Activated CD4-positive, CD25-positive, alpha-beta regulatory T cell treated with anti-CD3 and anti-CD28 coated beads, Interleukin-2, amount 50 U/mL, for 16 hours (primary cell): ENCODE measurements around the gene LRCH1.
A peak's percentile ranks its signal among the peaks of the same experiment; 100 is the strongest.

ENCODE experiments used
- DNase-seq: peaks from one replicate; pipeline ENCODE4 v3.0.0-alpha.2; 2020; ENCODE audit warnings: low read depth, low spot score

The LRCH1 gene

GRCh38 chr13:46531953-46532352, 21.0 kb upstream of the LRCH1 start:
- DNase-seq: no peak

DNA sequence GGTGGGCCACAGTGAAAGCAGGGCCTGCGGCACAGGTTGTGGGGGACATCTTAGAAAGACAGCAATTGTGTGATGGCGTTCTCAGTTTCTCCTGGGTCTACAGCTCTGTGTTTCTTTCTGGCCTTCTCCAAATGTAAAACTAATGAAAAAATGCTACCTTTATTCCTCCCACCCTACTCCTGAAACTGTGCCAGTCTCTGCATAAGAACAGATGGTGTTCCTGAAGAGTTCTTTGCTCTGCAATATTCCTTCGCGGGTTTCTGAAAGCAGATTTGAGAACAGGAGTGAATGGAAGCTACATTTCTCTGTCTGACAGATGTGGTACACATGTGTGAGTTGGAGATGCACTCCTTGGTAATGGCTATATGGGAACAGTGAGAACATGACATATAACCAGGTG, 18.0 kb upstream of the LRCH1 start:
- no peak for DNase-seq

DNA sequence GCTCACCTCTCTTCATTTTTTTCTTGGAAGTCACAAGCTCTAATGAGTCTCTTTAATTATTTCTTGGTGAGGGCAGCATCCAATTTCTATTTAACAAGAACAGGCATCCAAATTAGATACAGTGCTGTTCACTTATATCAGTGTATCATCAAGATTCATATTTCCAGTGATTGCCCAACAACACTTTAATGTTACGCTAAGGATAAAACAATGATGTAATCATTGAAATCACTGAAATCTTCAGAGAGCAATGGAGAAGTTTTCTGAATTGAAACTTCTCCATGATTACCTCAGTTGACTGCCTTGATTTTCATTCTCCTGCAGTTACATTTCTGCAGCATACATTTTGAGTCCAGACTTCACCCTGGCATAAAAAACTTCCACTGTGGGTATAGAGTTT, 17.1 kb upstream of the LRCH1 start:
- no peak for DNase-seq

DNA sequence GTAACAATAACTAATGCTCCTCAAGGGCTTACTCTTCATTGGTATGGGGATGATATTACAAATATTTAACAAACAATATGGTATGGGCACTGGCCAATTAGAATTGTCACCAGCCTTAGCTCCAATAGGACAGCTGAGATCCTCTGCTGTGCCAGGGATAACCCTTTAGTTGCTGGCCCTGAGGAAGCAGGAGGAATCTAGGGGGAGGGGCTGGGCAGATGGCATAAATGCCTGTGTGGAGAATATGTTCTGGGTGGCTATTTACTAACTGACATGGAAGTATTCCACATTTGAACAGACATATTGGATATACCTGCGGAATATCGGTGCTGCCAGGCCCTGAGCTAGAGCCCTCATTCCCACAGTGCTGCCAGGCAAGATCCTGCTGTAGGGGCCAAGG, 16.6 kb upstream of the LRCH1 start:
- DNase-seq: no peak

DNA sequence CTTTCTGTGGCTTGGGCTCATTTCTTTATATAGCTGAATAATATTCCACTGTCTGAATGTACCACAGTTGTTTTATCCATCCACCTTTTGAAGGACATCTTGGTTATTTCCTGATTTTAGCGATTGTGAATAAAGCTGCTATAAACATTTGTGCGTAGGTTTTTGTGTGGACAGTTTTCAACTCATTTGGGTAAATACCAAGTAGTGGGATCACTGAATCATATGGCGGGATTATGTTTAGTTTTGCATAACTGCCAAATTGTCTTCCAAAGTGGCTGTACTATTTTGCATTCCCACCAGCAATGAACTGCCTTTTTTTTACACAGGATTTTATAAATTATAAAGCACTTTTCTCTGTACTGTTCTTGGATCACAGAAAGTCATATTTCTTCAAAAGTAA, 13.7 kb upstream of the LRCH1 start:
- no peak for DNase-seq

GRCh38 chr13:46541210-46541609, 11.8 kb upstream of the LRCH1 start:
- no peak for DNase-seq

DNA sequence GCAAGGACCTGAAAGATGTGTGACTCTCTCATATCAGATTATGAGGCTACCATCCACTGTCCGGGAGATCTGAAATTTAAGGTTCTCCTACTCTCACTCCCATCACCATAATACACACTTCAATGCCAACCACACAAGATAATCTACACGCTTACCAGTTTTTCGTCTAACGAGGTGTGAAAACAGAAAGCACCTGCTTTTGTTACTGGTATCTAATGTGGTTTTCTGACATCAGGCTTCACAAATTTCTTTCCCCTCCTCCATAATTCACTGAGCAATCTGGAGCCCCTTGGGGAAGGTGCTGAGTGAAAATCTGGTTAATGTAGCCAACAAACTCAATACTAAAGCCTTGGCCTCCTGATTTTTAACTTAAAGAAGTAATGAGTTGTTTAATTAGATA, 10.1 kb upstream of the LRCH1 start:
- DNase-seq: no peak

GRCh38 chr13:46543287-46543686, 9.7 kb upstream of the LRCH1 start:
- no peak for DNase-seq

- DNase-seq: no peak
These were observed 8.8 kb upstream of the LRCH1 start for GRCh38 chr13:46544208-46544607.

GRCh38 chr13:46544811-46545210, 8.2 kb upstream of the LRCH1 start:
- DNase-seq: no peak

DNA sequence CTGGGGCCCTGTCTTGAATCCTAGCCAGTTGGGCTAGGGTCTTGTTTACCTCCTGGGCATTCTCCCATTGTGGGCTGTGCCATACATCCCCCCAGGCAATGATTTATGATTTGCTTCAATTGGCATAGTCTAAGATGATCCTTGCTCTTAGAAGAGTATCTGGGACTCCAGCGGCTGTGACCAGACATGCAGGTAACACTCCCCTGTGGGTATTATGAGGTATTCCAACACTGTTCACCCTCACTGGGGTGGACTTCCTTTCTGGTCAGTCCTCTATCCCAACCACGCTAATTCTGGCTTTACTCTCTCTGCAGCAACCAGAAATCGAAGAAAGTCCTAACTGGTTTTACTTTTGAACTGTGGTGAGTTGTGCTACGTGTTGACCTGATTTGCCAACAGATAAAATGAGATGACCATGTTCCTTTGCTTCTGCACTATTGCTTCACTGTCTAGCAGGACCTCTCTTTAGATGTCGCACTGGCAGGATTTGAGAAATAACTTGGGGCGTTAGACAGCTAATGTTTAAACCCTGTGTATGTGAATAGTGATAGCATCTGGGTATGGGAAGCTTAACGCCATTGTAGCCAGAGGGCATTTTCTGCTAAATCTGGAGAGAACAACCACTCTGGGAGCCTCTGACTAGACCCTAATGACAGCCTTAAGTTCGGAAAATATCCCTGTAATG, 6.7 kb upstream of the LRCH1 start:
- no peak for DNase-seq

DNA sequence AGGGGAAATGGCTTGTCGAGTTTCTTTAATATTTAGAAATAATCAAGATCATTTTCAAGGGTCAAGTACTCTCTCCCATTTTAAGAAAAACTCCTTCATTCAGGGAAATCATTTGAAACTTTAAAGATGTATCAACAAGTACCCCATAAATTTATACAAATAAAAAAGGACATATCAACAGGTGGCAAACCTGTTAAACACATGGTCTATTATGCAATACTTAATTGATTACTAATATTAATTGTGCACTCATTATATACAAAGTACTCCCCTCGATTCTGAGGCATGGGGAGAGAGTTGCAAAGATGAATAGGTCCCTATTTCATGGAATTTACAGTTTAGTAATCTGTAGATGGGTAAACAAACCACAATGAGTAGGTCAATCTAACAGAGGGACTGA, 2.1 kb upstream of the LRCH1 start:
- no peak for DNase-seq

- peak; percentile 24 for DNase-seq
These were observed 1.3 kb upstream of the LRCH1 start for GRCh38 chr13:46551410-46552302.

DNA sequence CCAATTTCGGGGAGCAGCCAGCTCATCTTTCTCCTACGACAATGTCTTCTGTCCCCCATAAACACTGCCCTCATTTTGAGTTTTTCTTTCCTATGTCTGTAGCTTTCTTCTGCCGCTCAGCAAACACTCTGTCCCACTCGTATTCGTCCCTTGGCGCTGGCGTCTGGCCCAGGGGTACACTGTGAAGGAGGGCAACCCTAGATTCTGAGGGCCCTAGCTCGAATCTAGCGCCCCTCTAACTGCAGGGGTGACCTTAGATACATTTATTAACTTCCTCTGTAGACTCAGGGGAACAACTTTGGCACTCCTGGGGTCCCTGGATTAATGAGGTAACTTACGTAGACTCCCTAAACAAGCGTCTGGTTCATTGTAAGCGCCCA, 677 bp upstream of the LRCH1 start:
- DNase-seq: no peak

DNA sequence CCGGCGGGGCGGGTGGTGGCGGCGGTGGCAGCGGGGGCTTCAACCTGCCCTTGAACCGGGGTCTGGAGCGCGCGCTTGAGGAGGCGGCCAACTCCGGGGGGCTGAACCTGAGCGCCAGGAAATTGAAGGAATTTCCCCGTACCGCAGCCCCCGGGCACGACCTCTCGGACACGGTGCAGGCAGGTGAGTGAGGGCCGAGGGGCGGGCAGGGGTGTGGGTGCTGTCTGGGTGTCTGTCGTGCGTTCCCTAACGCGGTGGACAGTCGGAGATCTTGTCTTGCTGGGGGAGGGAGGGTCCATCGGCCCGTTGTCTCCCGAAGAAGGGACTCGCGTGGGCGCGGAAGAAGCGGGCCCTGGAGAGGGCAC, 533 bp downstream of the LRCH1 start:
- DNase-seq: no peak

DNA sequence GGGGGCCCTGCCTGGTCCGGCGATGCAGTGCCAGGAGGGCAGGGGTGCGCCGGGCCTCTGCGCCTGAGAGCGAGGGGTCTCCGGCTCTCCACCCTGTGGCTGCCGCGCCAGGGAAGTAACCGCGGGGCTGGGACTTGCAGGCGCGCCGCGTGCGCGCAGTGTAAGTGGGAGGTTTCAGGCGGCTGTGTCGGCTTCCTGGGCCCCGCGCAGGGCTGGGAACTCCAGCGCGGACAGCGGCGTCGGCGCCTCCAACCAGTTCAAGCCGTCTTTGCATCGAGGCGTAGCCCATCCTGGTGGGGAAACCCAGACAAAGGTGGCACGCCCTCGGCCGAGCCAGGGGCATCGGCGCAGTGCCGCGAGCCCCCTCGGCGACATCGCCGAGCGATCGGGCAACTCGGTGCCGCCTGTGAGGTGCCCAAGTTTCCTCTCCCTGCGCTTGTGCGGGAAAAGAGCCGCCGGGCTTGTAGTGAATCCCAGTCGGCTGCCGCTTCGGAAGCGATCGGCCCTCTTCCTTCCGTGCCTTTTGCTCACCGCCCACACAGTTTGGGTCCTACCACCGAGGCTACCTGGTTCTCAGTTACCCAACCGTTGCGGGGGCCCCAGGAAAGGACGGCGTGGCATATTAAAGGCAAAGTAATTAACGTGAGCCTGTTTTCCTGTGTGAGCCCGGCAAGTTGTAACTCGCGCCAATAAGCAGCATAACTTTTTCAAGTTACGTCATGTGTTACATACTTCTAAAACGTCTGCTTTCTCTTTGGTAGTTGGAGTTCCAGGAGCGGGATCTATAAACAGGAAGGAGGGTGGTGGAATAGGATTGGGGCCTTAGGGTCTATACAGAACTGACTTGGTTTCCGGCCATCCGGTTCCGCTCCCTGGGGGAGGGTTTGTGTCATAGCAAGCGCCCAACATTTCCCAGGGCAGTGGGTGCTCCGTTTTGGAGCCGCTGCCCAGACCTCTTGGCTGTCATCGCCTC, 1.2 kb downstream of the LRCH1 start:
- peak; percentile 26 for DNase-seq

DNA sequence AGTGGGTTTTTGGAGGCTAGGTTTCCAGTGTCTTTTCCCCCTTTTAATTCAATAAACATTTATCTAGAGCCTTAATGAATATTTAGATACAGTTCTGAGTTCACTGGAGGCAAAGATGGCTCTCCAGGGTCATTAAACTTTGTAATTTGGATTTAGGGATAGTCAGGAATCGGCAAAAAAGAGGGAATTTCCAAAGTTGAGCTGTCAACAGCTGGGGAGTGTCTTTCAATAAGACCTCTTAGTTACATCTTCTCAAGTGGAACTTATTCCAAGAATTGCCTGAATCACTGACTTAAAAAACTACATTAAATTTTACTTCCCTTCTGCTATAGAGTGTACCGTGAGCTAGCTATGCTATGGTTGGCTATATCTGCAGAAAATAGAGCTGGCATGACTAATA, 2.0 kb downstream of the LRCH1 start:
- DNase-seq: no peak

DNA sequence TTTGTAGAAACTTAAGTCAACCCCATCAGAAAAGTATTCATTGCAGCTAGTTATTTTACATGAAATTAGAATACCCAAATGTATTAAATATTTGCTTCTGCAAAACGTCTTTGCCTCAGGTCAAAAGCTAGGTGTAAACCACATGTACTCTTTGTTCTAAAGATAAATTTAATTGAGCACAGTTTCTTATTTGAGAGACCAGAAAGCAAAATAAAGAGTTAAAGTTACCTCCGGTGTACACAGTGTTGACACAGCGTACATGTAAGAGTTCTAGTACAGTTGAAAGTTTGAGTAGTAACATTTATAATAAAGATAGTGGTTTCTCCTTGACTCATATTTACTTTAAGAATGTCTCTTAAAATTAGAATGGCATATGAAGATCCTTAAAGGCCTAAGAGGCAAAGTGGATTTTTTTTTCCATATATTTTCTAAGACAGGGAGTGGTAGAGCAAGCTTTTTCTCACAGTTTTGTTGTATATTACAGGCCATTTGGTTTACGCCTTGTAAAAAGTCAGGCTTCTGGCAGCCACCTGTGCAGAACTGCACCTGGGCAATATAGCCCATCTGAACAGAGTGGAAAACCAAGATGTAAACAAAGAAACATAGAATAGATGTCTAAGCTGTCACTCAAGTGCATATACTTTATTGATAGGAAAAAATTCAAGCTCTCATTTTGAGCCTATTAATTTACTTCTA, 2.9 kb downstream of the LRCH1 start:
- DNase-seq: no peak

DNA sequence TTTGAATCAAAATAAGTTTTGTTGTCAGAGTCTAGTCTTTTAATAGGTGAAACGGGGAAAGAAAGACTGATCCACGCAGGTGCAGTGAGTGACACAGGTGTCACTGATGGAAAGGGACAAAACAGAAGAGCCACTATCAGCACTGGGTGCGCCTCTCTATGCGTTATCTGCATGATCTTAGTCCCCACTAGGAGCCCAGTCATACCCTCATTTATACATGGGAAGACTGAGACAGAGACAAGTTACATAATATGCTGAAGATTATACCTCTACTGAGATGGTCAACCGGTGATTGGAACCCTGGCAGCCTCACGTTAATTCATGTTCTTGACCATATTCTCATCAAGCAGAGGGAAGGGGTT, 3.4 kb downstream of the LRCH1 start:
- no peak for DNase-seq

DNA sequence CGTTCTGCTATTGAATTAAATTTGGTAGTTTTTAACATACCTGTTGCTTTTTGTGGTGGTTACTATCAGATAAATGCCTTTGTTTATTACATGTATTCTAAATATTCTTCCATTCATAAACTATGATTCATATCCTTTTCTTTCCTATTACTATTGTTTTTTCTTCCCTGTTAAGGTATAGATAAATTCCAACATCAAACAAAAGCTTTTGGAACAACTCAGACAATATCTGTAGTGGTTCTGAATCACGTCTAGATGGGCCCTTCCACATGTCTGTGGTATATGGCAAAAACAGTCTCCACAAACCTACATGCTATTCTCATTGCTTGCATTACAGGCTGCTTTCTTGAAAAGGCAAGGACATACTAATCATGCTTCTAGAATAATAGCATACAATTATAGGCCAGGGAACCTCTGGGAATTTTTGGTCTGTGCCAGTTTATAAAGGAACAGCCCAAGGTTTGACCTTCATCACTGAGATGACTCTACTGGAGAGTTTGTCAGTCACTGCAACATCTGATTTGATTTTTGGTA, 6.4 kb downstream of the LRCH1 start:
- DNase-seq: no peak

- DNase-seq: no peak
These were observed 7.8 kb downstream of the LRCH1 start for GRCh38 chr13:46560778-46561177.
